HepG2 (cell line): ENCODE results near the gene ANKRD39. TPM values are rescaled to one million over a fixed set of nuclear protein-coding genes. Genes with fewer than 3 reads are reported as not detected.

Source experiments
- ATAC-seq: fragments of 200-7000 bp; cut with Tn5 transposase; 3 replicates; pipeline ENCODE4 v1.9.1; 2020; ENCODE audit warnings: mild to moderate bottlenecking, moderate library complexity
- BruUV-seq: library from RNA; stranded (reverse); fragments of 400-500 nt; replicated peaks from 2 replicates; lab custom pipeline; 2021; lab: Mats Ljungman, UMichigan
- CTCF ChIA-PET: fragments of 300-600 bp; formaldehyde crosslinking; extraction: SDS; loops from one replicate; lab custom pipeline; 2021; ENCODE audit warnings: low total read pairs, inconsistent platforms, low intra/inter-chr PET ratio; lab: Yijun Ruan, JAX
- POLR2A ChIA-PET: fragments of 350-600 bp; sonication (Branson Sonifier 250); formaldehyde crosslinking; loops from one replicate; lab custom pipeline; 2020; ENCODE audit warnings: antibody characterized with exemption, inconsistent platforms; lab: Yijun Ruan, JAX
- DNase-seq: peaks from one replicate; pipeline ENCODE4 v3.0.0-alpha.2; 2015; ENCODE audit warnings: low spot score
- FAIRE-seq: peaks from 3 replicates; lab custom pipeline; 2011; peaks lifted over from hg19 to GRCh38; lab: Jason Lieb, UNC
- H2AFZ ChIP-seq: one replicate; pipeline ENCODE4 v1.6.1; 2011; ENCODE audit warnings: low read length, inconsistent platforms
- H3K27ac ChIP-seq: fragments of 300-600 bp; 3 replicates; pipeline ENCODE4 v1.8.0; 2011; ENCODE audit warnings: mixed run types, mild to moderate bottlenecking, mixed read lengths, low read length, inconsistent platforms; ENCODE audit not compliant: insufficient read depth; ENCODE audit errors: extremely low read length
- H3K27me3 ChIP-seq, 2 experiments: fragments of 200-600 bp in 1 of 2; 2 replicates in 1 of 2; 3 replicates in 1 of 2; pipeline versions ENCODE4 v1.6.0 to v1.8.0; 2011; ENCODE audit warnings: low read length in 2 of 2, mild to moderate bottlenecking in 2 of 2, moderate library complexity in 2 of 2, inconsistent platforms in 1 of 2; ENCODE audit not compliant: insufficient read depth in 2 of 2, control insufficient read depth in 1 of 2
- H3K36me3 ChIP-seq, 2 experiments: fragments of 200-600 bp in 1 of 2; replicated peaks in 1 of 2; 2 replicates in 1 of 2; 3 replicates in 1 of 2; pipeline versions ENCODE4 v1.5.1 to v1.8.0; 2011; ENCODE audit warnings: low read length in 2 of 2, inconsistent platforms in 1 of 2; ENCODE audit not compliant: insufficient read depth in 2 of 2, control insufficient read depth in 1 of 2
- H3K4me1 ChIP-seq: 2 replicates; pipeline ENCODE4 v1.5.1; 2012; ENCODE audit warnings: low read length, inconsistent platforms; ENCODE audit not compliant: insufficient read depth
- H3K4me2 ChIP-seq: 2 replicates; pipeline ENCODE4 v1.6.0; 2011; ENCODE audit warnings: low read depth, low read length, inconsistent platforms
- H3K4me3 ChIP-seq, 3 experiments: fragments of 200-600 bp in 1 of 3; sonication (generic), shearing (Covaris generic) in 1 of 3; replicated peaks in 1 of 3; 2 replicates each; pipeline ENCODE4 v1.5.1; 2011 to 2016; ENCODE audit warnings: low read length in 3 of 3, inconsistent platforms in 2 of 3, low read depth in 2 of 3, mild to moderate bottlenecking in 2 of 3, control low read depth in 1 of 3, mixed read lengths in 1 of 3; ENCODE audit not compliant: insufficient read depth in 1 of 3
- H3K79me2 ChIP-seq: one replicate; pipeline ENCODE4 v1.6.1; 2011; ENCODE audit warnings: low read length, inconsistent platforms; ENCODE audit not compliant: insufficient read depth
- H3K9ac ChIP-seq: 2 replicates; pipeline ENCODE4 v1.6.0; 2011; ENCODE audit warnings: mild to moderate bottlenecking, low read depth, low read length, inconsistent platforms; ENCODE audit not compliant: insufficient read depth
- H3K9me3 ChIP-seq: 2 replicates; pipeline ENCODE4 v1.5.1; 2012; ENCODE audit warnings: mild to moderate bottlenecking, low read length
- H4K20me1 ChIP-seq: 2 replicates; pipeline ENCODE4 v1.6.0; 2011; ENCODE audit warnings: inconsistent platforms, mild to moderate bottlenecking, low read length, moderate library complexity; ENCODE audit not compliant: insufficient read depth
- AGO2 ChIP-seq: fragments of 200-400 bp; formaldehyde crosslinking; optimal IDR thresholded peaks from 2 replicates; pipeline ENCODE3; 2017; ENCODE audit warnings: mild to moderate bottlenecking, low read depth, low read length, moderate library complexity
- ATF7 ChIP-seq, 2 experiments: fragments of 450-650 bp in 1 of 2; sonication (generic) in 1 of 2; formaldehyde crosslinking in 1 of 2; IDR thresholded peaks; 2 replicates each; pipeline versions ENCODE4 v1.4.0 to v1.6.1; 2016 to 2020; ENCODE audit warnings: antibody characterized with exemption in 1 of 2, mild to moderate bottlenecking in 1 of 2, missing genetic modification reagents in 1 of 2
- ESRRA ChIP-seq: sonication (generic); formaldehyde crosslinking; IDR thresholded peaks from 2 replicates; pipeline ENCODE4 v1.5.1; 2020; ENCODE audit warnings: mild to moderate bottlenecking, low read depth, missing genetic modification reagents
- FOXA3 ChIP-seq: IDR thresholded peaks from 2 replicates; pipeline ENCODE4 v1.6.1; 2016; ENCODE audit warnings: missing genetic modification reagents, missing compliant biosample characterization
- MBNL3 ChIP-seq: fragments of 250-450 bp; sonication (Bioruptor Pico); conservative IDR thresholded peaks from 2 replicates; pipeline ENCODE4 v1.8.0; 2022; ENCODE audit warnings: mild to moderate bottlenecking, inconsistent platforms
- MTA1 ChIP-seq: sonication (generic); formaldehyde crosslinking; IDR thresholded peaks from 2 replicates; pipeline ENCODE4 v1.4.0; 2020; ENCODE audit warnings: missing genetic modification reagents, mild to moderate bottlenecking, borderline replicate concordance
- PCBP1 ChIP-seq: fragments of 200-400 bp; formaldehyde crosslinking; IDR thresholded peaks from 2 replicates; pipeline ENCODE4 v1.6.1; 2017; ENCODE audit warnings: mild to moderate bottlenecking, low read depth, low read length, borderline replicate concordance
- POGZ ChIP-seq: sonication (generic); formaldehyde crosslinking; IDR thresholded peaks from 2 replicates; pipeline ENCODE4 v1.4.0; 2020; ENCODE audit warnings: mild to moderate bottlenecking, missing genetic modification reagents
- RFX3 ChIP-seq: IDR thresholded peaks from 2 replicates; pipeline ENCODE4 v1.6.1; 2016; ENCODE audit warnings: missing biosample characterization, missing genetic modification reagents
- SSRP1 ChIP-seq: IDR thresholded peaks from 2 replicates; pipeline ENCODE4 v1.6.1; 2016; ENCODE audit warnings: control low read depth
- TRIM24 ChIP-seq: sonication (generic); formaldehyde crosslinking; IDR thresholded peaks from 2 replicates; pipeline ENCODE4 v1.8.0; 2022; ENCODE audit warnings: mild to moderate bottlenecking, missing genetic modification reagents
- ZBED4 ChIP-seq: sonication (generic); formaldehyde crosslinking; IDR thresholded peaks from 2 replicates; pipeline ENCODE4 v1.4.0; 2020; ENCODE audit warnings: missing genetic modification reagents, borderline replicate concordance
- ZGPAT ChIP-seq: IDR thresholded peaks from 2 replicates; pipeline ENCODE4 v1.6.1; 2016; ENCODE audit warnings: mild to moderate bottlenecking
- ZNF20 ChIP-seq: sonication (generic); formaldehyde crosslinking; IDR thresholded peaks from 2 replicates; pipeline ENCODE4 v1.4.0; 2020; ENCODE audit warnings: mild to moderate bottlenecking, moderate library complexity, missing genetic modification reagents
- ZNF333 ChIP-seq: sonication (generic); formaldehyde crosslinking; IDR thresholded peaks from 2 replicates; pipeline ENCODE4 v1.4.0; 2020; ENCODE audit warnings: mild to moderate bottlenecking, missing genetic modification reagents, borderline replicate concordance
- ZNF788 ChIP-seq: sonication (generic); formaldehyde crosslinking; IDR thresholded peaks from 2 replicates; pipeline ENCODE4 v1.5.0; 2020; ENCODE audit warnings: mild to moderate bottlenecking, missing genetic modification reagents, borderline replicate concordance
- ZNF816 ChIP-seq: sonication (generic); formaldehyde crosslinking; IDR thresholded peaks from 2 replicates; pipeline ENCODE4 v1.8.0; 2022; ENCODE audit warnings: missing genetic modification reagents, mild to moderate bottlenecking, borderline replicate concordance
- WGBS: methylation state at CpG from one replicate; pipeline ENCODE4 v1.1.6; 2017; ENCODE audit warnings: low lambda C conversion rate; 5-methylcytosine and 5-hydroxymethylcytosine counted together
- in situ Hi-C: cut with HindIII; loops from 2 replicates; pipeline ENCODE4 v1.10.0; 2017; ENCODE audit warnings: low pct_unique_long_range_greater_than_20kb; ENCODE audit not compliant: extremely low pct_ligation_motif_present
- intact Hi-C: fragments of 100-400 bp; cut with micrococcal nuclease; formaldehyde crosslinking; loops from one replicate; pipeline ENCODE4 v1.10.0; 2022; ENCODE audit not compliant: unreplicated experiment
- polyA plus RNA-seq, 8 experiments: library from polyadenylated mRNA; depleted of rRNA in 3 of 8; stranded (reverse) in 7 of 8; unstranded in 1 of 8; fragments of >200 nt; fragmentation: Illumina TruSeq in 4 of 8; extraction: Trizol in 4 of 8; gene quantifications; 2 replicates each; pipeline versions ENCODE4 v1.2.1 to v1.2.3, GENCODE V29; 2011 to 2016; ENCODE audit warnings: low read depth in 4 of 8, missing spikeins in 1 of 8, mixed read lengths in 1 of 8; ENCODE audit not compliant: insufficient read depth in 1 of 8
- total RNA-seq, 5 experiments: library from RNA; depleted of rRNA; stranded (reverse); fragments of >200 nt; fragmentation: Illumina TruSeq; extraction: Trizol; gene quantifications; 2 replicates each; pipeline ENCODE4 v1.2.3, GENCODE V29; 2016; ENCODE audit warnings: low read depth in 1 of 5

Gene ANKRD39
- total and polyA plus RNA-seq, 2 of the 13 experiments (the other 11 are each of a cell fraction or from before 2014, with no cell fraction given): 23.2 to 24.8 TPM

GRCh38 chr2:96839875-96840850 lies 17.7 kb downstream of the ANKRD39 start (continued):
- TF ChIP-seq MBNL3 (no peak), ZBED4 (no peak), ZNF816 (no peak), MTA1 (CRISPR knock-in tag) (no peak)

GRCh38 chr2:96839293-96839874 lies 18.4 kb downstream of the ANKRD39 start:
- H3K79me2 ChIP-seq: no peaks in the 10 kb centered on the region
- H3K27me3 ChIP-seq: no peaks in the 10 kb centered on the region
- intact Hi-C loops: no loop called here
- no TSS peak for BruUV-seq
- H3K4me3 ChIP-seq: no peak overlapping the region
- H3K9ac ChIP-seq: no peak overlapping the region
- ATAC-seq (peak; percentile 7), DNase-seq (no peak), FAIRE-seq (no peak)
- WGBS: 98% methylated on average over 35 of the region's 42 CpGs
- H2AFZ ChIP-seq: no peak overlapping the region
- no peaks in the 10 kb centered on the region for H3K9me3 ChIP-seq
- no peak overlapping the region for H3K4me2 ChIP-seq
- H3K36me3 ChIP-seq: peaks cover 3 to 8% of the 10 kb centered on the region in 2 experiments
- no peak overlapping the region for H3K27ac ChIP-seq
- no peaks in the 10 kb centered on the region for H4K20me1 ChIP-seq
- no peaks in the 10 kb centered on the region for H3K4me1 ChIP-seq
- CTCF ChIA-PET: no interaction called here
- in situ Hi-C loops: no loop called here
- POLR2A ChIA-PET: interaction anchor here (0.7 to 1.5 kb wide), 2 partner anchors 19 to 21 kb away, joined by 4 to 7 read pairs; partner anchors contain the start of gene ANKRD39
- no peak for TF ChIP-seq ATF7 (IDR thresholded peaks at IDR 0.05)
- TF ChIP-seq ATF7 (CRISPR knock-in tag; IDR thresholded peaks at IDR 0.05): no peak
- TF ChIP-seq POGZ (CRISPR knock-in tag): 0 out of 2 replicates have a peak, but pooled peaks have one; percentile 15
- no peak for TF ChIP-seq ZNF788 (CRISPR knock-in tag)
- peak; percentile 98 for TF ChIP-seq AGO2
- no peak for TF ChIP-seq ESRRA (CRISPR knock-in tag)
- TF ChIP-seq ZGPAT (CRISPR knock-in tag): no peak
- no peak for TF ChIP-seq ZNF20 (CRISPR knock-in tag)
- no peak for TF ChIP-seq ZNF333 (CRISPR knock-in tag)
- no peak for TF ChIP-seq SSRP1
- no peak for TF ChIP-seq TRIM24 (CRISPR knock-in tag)
- TF ChIP-seq PCBP1: 0 out of 2 replicates have a peak, but pooled peaks have one; percentile 3
- TF ChIP-seq FOXA3 (CRISPR knock-in tag): no peak
- TF ChIP-seq RFX3 (CRISPR knock-in tag): no peak
